GM12878 (cell line): Measurements from ENCODE around the gene DPM3. TPM values are rescaled to one million over a fixed set of nuclear protein-coding genes. Genes with fewer than 3 reads are reported as not detected.
A peak's percentile ranks its signal among the peaks of the same experiment; 100 is the strongest.

Experiments used
- ATAC-seq: fragments of 200-7000 bp; cut with Tn5 transposase; 3 replicates; pipeline ENCODE4 v1.9.1; 2020; ENCODE audit warnings: mild to moderate bottlenecking, moderate library complexity
- BruUV-seq: library from RNA; stranded (reverse); fragments of 400-500 nt; replicated peaks from 2 replicates; lab custom pipeline; 2021; lab: Mats Ljungman, UMichigan
- CTCF ChIA-PET: fragments of 300-600 bp; sonication (Branson Sonifier 250); formaldehyde crosslinking; extraction: SDS; loops from one replicate; lab custom pipeline; 2021; ENCODE audit warnings: inconsistent platforms; lab: Yijun Ruan, JAX
- POLR2A ChIA-PET: fragments of 350-600 bp; formaldehyde crosslinking; extraction: SDS; loops from one replicate; lab custom pipeline; 2021; ENCODE audit warnings: inconsistent platforms; lab: Charles Lee
- RAD21 ChIA-PET: fragments of 300-600 bp; sonication (Branson Sonifier 250); formaldehyde crosslinking; loops from one replicate; lab custom pipeline; 2023; ENCODE audit warnings: antibody characterized with exemption; ENCODE audit not compliant: unreplicated experiment; lab: Charles Lee
- SMC1A ChIA-PET: fragments of 300-600 bp; sonication (Branson Sonifier 250); formaldehyde crosslinking; loops from one replicate; lab custom pipeline; 2023; ENCODE audit not compliant: unreplicated experiment, uncharacterized antibody; lab: Charles Lee
- DNase-seq: peaks from one replicate; pipeline ENCODE4 v3.0.0-alpha.2; 2011; ENCODE audit warnings: low read depth, low spot score
- FAIRE-seq: peaks from 3 replicates; lab custom pipeline; 2011; peaks lifted over from hg19 to GRCh38; lab: Jason Lieb, UNC
- H2AFZ ChIP-seq: 2 replicates; pipeline ENCODE4 v1.6.0; 2011; ENCODE audit warnings: low read depth, low read length, control low read depth; ENCODE audit not compliant: control insufficient read depth
- H3K27ac ChIP-seq: 2 replicates; pipeline ENCODE4 v1.5.1; 2011; ENCODE audit warnings: control low read depth; ENCODE audit not compliant: control insufficient read depth, insufficient read depth
- H3K27me3 ChIP-seq, 2 experiments: replicated peaks in 1 of 2; 2 replicates each; pipeline versions ENCODE4 v1.6.0 to v1.6.1; 2011; ENCODE audit warnings: low read length in 1 of 2; ENCODE audit not compliant: control insufficient read depth in 2 of 2, insufficient read depth in 2 of 2
- H3K36me3 ChIP-seq, 2 experiments: 2 replicates each; pipeline ENCODE4 v1.5.1; 2011; ENCODE audit warnings: low read length in 1 of 2; ENCODE audit not compliant: control insufficient read depth in 2 of 2, insufficient read depth in 2 of 2
- H3K4me1 ChIP-seq: 2 replicates; pipeline ENCODE4 v1.6.1; 2011; ENCODE audit warnings: mild to moderate bottlenecking, low read length, moderate library complexity, mixed read lengths; ENCODE audit not compliant: control insufficient read depth, insufficient read depth
- H3K4me2 ChIP-seq: 2 replicates; pipeline ENCODE4 v1.6.0; 2011; ENCODE audit warnings: control low read depth; ENCODE audit not compliant: control insufficient read depth, insufficient read depth
- H3K4me3 ChIP-seq: fragments of 200-600 bp; sonication (generic); 2 replicates; pipeline ENCODE4 v1.5.1; 2016
- H3K79me2 ChIP-seq: 2 replicates; pipeline ENCODE4 v1.6.0; 2011; ENCODE audit warnings: low read length; ENCODE audit not compliant: control insufficient read depth, insufficient read depth
- H3K9ac ChIP-seq: 2 replicates; pipeline ENCODE4 v1.8.0; 2011; ENCODE audit warnings: low read length, control low read depth, mixed read lengths; ENCODE audit not compliant: control insufficient read depth, insufficient read depth
- H3K9me3 ChIP-seq: replicated peaks from 3 replicates; pipeline ENCODE4 v1.5.1; 2011; ENCODE audit warnings: mild to moderate bottlenecking, low read length; ENCODE audit not compliant: control insufficient read depth, insufficient read depth
- H4K20me1 ChIP-seq: 2 replicates; pipeline ENCODE4 v1.6.0; 2011; ENCODE audit not compliant: control insufficient read depth, insufficient read depth
- ASH2L ChIP-seq: fragments of 300-600, 200-600 bp; sonication (generic); IDR thresholded peaks from 2 replicates; pipeline ENCODE4 v1.6.1; 2017; ENCODE audit warnings: low read depth, mild to moderate bottlenecking, borderline replicate concordance
- BACH1 ChIP-seq: fragments of 450-650 bp; IDR thresholded peaks from 2 replicates; pipeline ENCODE4 v1.6.1; 2017; ENCODE audit warnings: mild to moderate bottlenecking, borderline replicate concordance
- CHD1 ChIP-seq: IDR thresholded peaks from 2 replicates; pipeline ENCODE4 v1.6.1; 2012; ENCODE audit warnings: low read depth, low read length, improper control_type of control experiment
- ETV6 ChIP-seq, 2 experiments: fragments of 450-650 bp in 1 of 2; IDR thresholded peaks in 1 of 2; conservative IDR thresholded peaks in 1 of 2; 2 replicates each; pipeline ENCODE4 v1.6.1; 2014; ENCODE audit warnings: antibody characterized with exemption in 1 of 2, borderline replicate concordance in 1 of 2, low read depth in 1 of 2, mild to moderate bottlenecking in 1 of 2, moderate library complexity in 1 of 2
- IKZF2 ChIP-seq, 2 experiments: fragments of 450-650 bp; IDR thresholded peaks; 2 replicates each; pipeline ENCODE4 v1.6.1; 2017; ENCODE audit warnings: mild to moderate bottlenecking in 2 of 2, moderate library complexity in 2 of 2
- JUND ChIP-seq: IDR thresholded peaks from 2 replicates; pipeline ENCODE4 v1.6.1; 2012; ENCODE audit warnings: low read depth, mild to moderate bottlenecking, low read length, improper control_type of control experiment, moderate library complexity
- KLF5 ChIP-seq: fragments of 450-650 bp; IDR thresholded peaks from 2 replicates; pipeline ENCODE4 v1.6.1; 2014; ENCODE audit warnings: mild to moderate bottlenecking; ENCODE audit not compliant: partially characterized antibody
- MEF2B ChIP-seq: fragments of 450-650 bp; IDR thresholded peaks from 2 replicates; pipeline ENCODE4 v1.6.1; 2018; ENCODE audit warnings: mild to moderate bottlenecking, moderate library complexity; ENCODE audit not compliant: partially characterized antibody, poor library complexity, severe bottlenecking
- NR2C1 ChIP-seq: fragments of 450-650 bp; IDR thresholded peaks from 2 replicates; pipeline ENCODE4 v1.6.1; 2017; ENCODE audit warnings: antibody characterized with exemption, mild to moderate bottlenecking, moderate library complexity
- NR2C2 ChIP-seq: IDR thresholded peaks from 2 replicates; pipeline ENCODE4 v1.6.1; 2011; ENCODE audit warnings: borderline replicate concordance, low read depth; ENCODE audit not compliant: control insufficient read depth, insufficient read length
- NR2F1 ChIP-seq: fragments of 450-650 bp; conservative IDR thresholded peaks from 2 replicates; pipeline ENCODE4 v1.6.1; 2017; ENCODE audit warnings: mild to moderate bottlenecking
- NRF1 ChIP-seq: conservative IDR thresholded peaks from 2 replicates; pipeline ENCODE4 v1.6.1; 2011; ENCODE audit warnings: mild to moderate bottlenecking, low read depth, low read length, improper control_type of control experiment
- SMAD1 ChIP-seq: fragments of 450-650 bp; IDR thresholded peaks from 2 replicates; pipeline ENCODE4 v1.6.1; 2018; ENCODE audit warnings: mild to moderate bottlenecking, low read depth; ENCODE audit not compliant: partially characterized antibody
- SREBF2 ChIP-seq: IDR thresholded peaks from 2 replicates; pipeline ENCODE4 v1.6.1; 2012; ENCODE audit warnings: mild to moderate bottlenecking, low read length
- WGBS: methylation state at CpG from one replicate; pipeline ENCODE4 v1.1.6; 2016; ENCODE audit warnings: low lambda C conversion rate; ENCODE audit not compliant: insufficient replicate concordance, insufficient coverage; ENCODE audit errors: missing lambda C conversion rate; 5-methylcytosine and 5-hydroxymethylcytosine counted together
- in situ Hi-C: fragments of 300-500 bp; cut with MboI; formaldehyde crosslinking; loops from 9 replicates; pipeline ENCODE4 v1.14.3; 2018; ENCODE audit warnings: mixed read lengths
- intact Hi-C: fragments of 100-400 bp; cut with micrococcal nuclease; formaldehyde crosslinking; loops from one replicate; pipeline ENCODE4 v1.14.2; 2022; ENCODE audit not compliant: unreplicated experiment
- polyA plus RNA-seq, 11 experiments: library from polyadenylated mRNA; depleted of rRNA in 4 of 11; unstranded in 6 of 11; stranded (reverse) in 5 of 11; fragments of >200 nt; fragmentation: Nextera tagmentation in 4 of 11; fragmentation: Illumina TruSeq in 1 of 11; extraction: Ambion mirVana in 4 of 11; extraction: Trizol in 1 of 11; gene quantifications; 1 replicate in 1 of 11; 2 replicates in 10 of 11; pipeline versions ENCODE4 v1.2.1 to v1.2.3, GENCODE V29; 2011 to 2016; ENCODE audit warnings: inconsistent platforms in 2 of 11, missing spikeins in 2 of 11, low read depth in 1 of 11
- total RNA-seq, 4 experiments: library from RNA; depleted of rRNA in 3 of 4; stranded (reverse); fragments of >200 nt in 3 of 4; fragmentation: Illumina TruSeq in 1 of 4; extraction: Trizol in 1 of 4; gene quantifications; 2 replicates each; pipeline versions ENCODE4 v1.2.1 to v1.2.3, GENCODE V29; 2013 to 2021
- TF ChIP-seq, protein P1 (sequence below): IDR thresholded peaks from 2 replicates; pipeline ENCODE4 v1.6.1; 2012; ENCODE audit warnings: low read depth, low read length, improper control_type of control experiment
- TF ChIP-seq, protein P2 (sequence below): IDR thresholded peaks from 2 replicates; pipeline ENCODE4 v1.6.1; 2011; ENCODE audit warnings: low read depth, low read length, improper control_type of control experiment, borderline replicate concordance

The DPM3 gene
- total and polyA plus RNA-seq, 10 of the 15 experiments (the other 5 are each of a cell fraction or from before 2014, with no cell fraction given): 5.9 to 78.7 (median 25.7) TPM

DNA sequence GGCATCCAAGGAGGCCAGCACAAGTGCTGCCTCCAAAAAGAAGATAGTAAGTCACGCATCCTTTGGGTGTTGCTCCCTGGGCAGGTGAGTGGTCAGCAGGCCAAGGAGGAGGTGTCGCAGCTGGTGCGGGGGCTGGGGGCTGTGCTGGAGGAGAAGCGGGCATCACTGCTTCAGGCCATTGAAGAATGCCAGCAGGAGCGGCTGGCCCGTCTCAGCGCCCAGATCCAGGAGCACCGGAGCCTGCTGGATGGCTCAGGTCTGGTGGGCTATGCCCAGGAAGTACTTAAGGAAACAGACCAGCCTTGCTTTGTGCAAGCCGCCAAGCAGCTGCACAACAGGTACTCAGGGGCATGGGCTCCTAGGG is 37.6 kb upstream of the DPM3 start (continued):
- TF ChIP-seq ETV6 (conservative IDR thresholded peaks at IDR 0.05 in 1 of 2, IDR thresholded peaks at IDR 0.05 in 1 of 2; ENCODE audit: borderline replicate concordance in 1 of 2, low read depth in 1 of 2): no peak
- TF ChIP-seq, protein P1, sequence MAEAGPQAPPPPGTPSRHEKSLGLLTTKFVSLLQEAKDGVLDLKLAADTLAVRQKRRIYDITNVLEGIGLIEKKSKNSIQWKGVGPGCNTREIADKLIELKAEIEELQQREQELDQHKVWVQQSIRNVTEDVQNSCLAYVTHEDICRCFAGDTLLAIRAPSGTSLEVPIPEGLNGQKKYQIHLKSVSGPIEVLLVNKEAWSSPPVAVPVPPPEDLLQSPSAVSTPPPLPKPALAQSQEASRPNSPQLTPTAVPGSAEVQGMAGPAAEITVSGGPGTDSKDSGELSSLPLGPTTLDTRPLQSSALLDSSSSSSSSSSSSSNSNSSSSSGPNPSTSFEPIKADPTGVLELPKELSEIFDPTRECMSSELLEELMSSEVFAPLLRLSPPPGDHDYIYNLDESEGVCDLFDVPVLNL: no peak
- TF ChIP-seq ASH2L: no peak

DNA sequence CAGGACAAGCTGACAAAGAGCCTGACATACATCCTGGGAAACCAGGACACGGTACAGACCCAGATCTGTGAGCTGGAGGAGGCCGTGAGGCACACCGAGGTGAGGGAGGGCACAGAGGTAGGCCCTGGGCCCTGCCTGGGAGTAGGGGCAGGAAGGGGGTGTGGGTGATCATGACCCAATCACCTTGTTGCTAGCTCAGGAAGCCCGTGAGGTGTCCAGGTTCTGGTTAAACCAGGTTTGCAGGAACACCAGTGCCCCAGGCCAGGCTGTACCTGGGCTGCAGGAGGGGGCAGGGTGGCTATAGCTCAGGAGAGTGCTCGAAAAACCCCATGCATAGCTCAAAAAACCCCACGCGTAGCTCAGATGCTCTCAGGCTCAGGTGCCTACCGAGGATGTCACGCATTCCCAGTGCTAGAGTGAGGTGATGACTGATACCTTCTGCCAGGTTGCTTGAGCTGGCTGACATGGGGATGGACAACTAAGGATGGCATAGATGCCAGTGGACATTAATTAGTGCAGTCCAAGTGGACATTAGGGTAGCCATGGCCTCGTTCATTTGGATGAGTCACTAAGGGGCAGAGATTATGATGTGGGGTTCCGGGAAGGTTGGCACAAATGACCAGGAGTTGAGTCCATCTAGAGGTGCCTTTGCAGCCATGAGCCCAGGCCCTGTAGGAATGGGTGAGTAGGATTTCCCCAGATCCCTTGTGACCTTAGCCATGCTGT is 37.0 kb upstream of the DPM3 start:
- POLR2A ChIA-PET: interaction anchor here (0.6 to 7.4 kb wide), 6 partner anchors 8 to 48 kb away, joined by 3 to 77 read pairs (median 4); no protein-coding TSS in a partner anchor
- Histone ChIP-seq H3K4me1 (peaks cover 20% of the 10 kb centered on the region), H3K9ac (no peak overlapping the region), H3K36me3 (no peaks in the 10 kb centered on the region), H3K27ac (no peak overlapping the region), H3K4me3 (no peak overlapping the region), H3K4me2 (no peak overlapping the region), H3K27me3 (no peaks in the 10 kb centered on the region), H4K20me1 (no peaks in the 10 kb centered on the region), H3K9me3 (no peaks in the 10 kb centered on the region), H2AFZ (no peak overlapping the region), H3K79me2 (peaks cover 7% of the 10 kb centered on the region)
- in situ Hi-C loops (no loop called here), intact Hi-C loops (no loop called here)
- RAD21 ChIA-PET: interaction anchor here (1.0 to 4.8 kb wide), 7 partner anchors 17 to 161 kb away, joined by 3 to 77 read pairs (median 6); no protein-coding TSS in a partner anchor
- FAIRE-seq (peak; percentile 57), DNase-seq (no peak), ATAC-seq (no peak)
- SMC1A ChIA-PET: interaction anchor here (0.5 to 2.0 kb wide), 9 partner anchors 8 to 87 kb away, joined by 3 to 29 read pairs (median 5); partner anchors contain the start of genes MTX1 and THBS3
- 45% methylated on average over 11 of the region's 11 CpGs for WGBS
- no TSS peak for BruUV-seq
- CTCF ChIA-PET: interaction anchor here (0.6 to 9.7 kb wide), 17 partner anchors 8 to 556 kb away, joined by 3 to 244 read pairs (median 4); partner anchors contain the start of genes SLC50A1 and THBS3
- TF ChIP-seq NR2C1 (no peak), SMAD1 (no peak), JUND (no peak), CHD1 (no peak), NR2F1 (no peak), NRF1 (no peak), IKZF2 (IDR thresholded peaks at IDR 0.05) (no peak), KLF5 (no peak), SREBF2 (no peak), NR2C2 (no peak), BACH1 (no peak), MEF2B (no peak)
- TF ChIP-seq, protein P2, sequence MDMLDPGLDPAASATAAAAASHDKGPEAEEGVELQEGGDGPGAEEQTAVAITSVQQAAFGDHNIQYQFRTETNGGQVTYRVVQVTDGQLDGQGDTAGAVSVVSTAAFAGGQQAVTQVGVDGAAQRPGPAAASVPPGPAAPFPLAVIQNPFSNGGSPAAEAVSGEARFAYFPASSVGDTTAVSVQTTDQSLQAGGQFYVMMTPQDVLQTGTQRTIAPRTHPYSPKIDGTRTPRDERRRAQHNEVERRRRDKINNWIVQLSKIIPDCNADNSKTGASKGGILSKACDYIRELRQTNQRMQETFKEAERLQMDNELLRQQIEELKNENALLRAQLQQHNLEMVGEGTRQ: no peak
